ENCODE results near the gene SDK1.

DNA sequence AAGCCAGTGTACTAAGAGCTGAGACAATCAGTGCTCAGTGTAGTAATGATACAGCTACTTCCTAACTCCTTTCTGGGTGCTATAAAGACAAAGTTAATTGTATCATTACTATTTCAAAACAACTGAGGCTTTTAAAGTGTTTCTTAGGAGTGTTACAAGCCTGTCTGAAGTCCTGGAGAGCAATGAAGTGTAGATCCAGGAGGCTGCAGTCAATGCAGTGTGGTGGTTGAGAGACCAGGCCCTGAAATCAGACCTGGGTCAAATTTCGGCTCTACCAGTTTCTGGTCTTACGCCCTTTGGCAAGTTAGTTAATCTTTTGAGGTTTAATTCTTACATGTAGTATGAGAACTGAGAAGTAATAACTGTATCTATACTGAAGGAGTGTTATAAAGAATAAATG is 387.0 kb downstream of the SDK1 start:
- TF ChIP-seq POLR2A (IDR thresholded peaks at IDR 0.05), result no peak
- TF ChIP-seq, protein P1, sequence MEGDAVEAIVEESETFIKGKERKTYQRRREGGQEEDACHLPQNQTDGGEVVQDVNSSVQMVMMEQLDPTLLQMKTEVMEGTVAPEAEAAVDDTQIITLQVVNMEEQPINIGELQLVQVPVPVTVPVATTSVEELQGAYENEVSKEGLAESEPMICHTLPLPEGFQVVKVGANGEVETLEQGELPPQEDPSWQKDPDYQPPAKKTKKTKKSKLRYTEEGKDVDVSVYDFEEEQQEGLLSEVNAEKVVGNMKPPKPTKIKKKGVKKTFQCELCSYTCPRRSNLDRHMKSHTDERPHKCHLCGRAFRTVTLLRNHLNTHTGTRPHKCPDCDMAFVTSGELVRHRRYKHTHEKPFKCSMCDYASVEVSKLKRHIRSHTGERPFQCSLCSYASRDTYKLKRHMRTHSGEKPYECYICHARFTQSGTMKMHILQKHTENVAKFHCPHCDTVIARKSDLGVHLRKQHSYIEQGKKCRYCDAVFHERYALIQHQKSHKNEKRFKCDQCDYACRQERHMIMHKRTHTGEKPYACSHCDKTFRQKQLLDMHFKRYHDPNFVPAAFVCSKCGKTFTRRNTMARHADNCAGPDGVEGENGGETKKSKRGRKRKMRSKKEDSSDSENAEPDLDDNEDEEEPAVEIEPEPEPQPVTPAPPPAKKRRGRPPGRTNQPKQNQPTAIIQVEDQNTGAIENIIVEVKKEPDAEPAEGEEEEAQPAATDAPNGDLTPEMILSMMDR (IDR thresholded peaks at IDR 0.05), result no peak

All from body of pancreas (tissue), 4 donors.